Measurements from ENCODE around the gene ZFYVE9.

ZFYVE9 gene

GRCh38 chr1:52189898-52190480 is 48.1 kb downstream of the ZFYVE9 start:
- CTCF ChIA-PET, result interaction anchor here (1.4 kb wide), 1 partner anchor 106 kb away, joined by 3 read pairs; no protein-coding TSS in a partner anchor
- no peak for TF ChIP-seq CTCF (IDR thresholded peaks at IDR 0.05; ENCODE audit: insufficient read depth, low read length, missing control alignments)
- no peak for DNase-seq (ENCODE audit: low read depth, low spot score)
- POLR2A ChIA-PET, result no interaction called here
- H3K4me3 ChIP-seq (ENCODE audit: low read depth, low read length), result no peak overlapping the region

DNA sequence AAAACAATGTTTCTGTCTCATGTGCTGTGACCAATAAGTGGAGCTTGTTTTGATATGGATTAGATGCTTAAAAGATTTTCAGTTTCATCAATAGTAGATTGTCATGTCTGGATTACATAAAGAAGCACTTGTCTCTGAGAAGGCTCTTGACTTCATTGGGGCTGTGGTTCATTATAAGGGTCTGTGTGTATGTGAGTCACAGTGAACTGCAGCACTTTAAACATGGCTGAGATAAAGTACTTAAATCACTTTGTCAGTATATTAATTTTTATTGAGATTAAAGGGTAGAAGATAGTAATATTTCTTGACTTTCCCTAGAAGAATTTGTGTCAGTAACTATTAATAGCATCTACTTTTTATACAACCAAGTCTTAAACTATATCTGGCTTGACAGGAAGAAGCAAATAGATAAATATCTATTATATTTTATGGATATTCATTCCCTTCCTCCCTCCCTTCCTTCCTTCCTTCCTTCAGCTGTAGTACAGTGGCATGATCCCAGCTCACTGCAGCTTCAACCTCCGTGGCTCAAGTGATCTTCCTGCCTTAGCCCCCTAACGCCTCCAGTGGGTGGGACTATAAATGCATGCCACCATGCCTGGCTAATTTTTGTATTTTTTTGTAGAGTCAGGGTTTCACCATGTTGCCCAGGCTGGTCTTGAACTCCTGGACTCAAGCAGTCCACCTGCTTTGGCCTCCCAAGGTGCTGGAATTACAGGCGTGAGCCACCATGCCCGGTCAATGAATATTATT is 48.8 kb downstream of the ZFYVE9 start:
- no peak overlapping the region for H3K4me3 ChIP-seq (ENCODE audit: low read depth, low read length)
- CTCF ChIA-PET, result interaction anchor here (1.4 kb wide), 1 partner anchor 106 kb away, joined by 3 read pairs; no protein-coding TSS in a partner anchor
- no peak for TF ChIP-seq CTCF (IDR thresholded peaks at IDR 0.05; ENCODE audit: insufficient read depth, low read length, missing control alignments)
- no peak for DNase-seq (ENCODE audit: low read depth, low spot score)
- POLR2A ChIA-PET, result no interaction called here

- ChIA-PET POLR2A (no interaction called here), CTCF (no interaction called here)
- no peak for TF ChIP-seq CTCF (IDR thresholded peaks at IDR 0.05; ENCODE audit: insufficient read depth, low read length, missing control alignments)
- DNase-seq (ENCODE audit: low read depth, low spot score), result no peak
- H3K4me3 ChIP-seq (ENCODE audit: low read depth, low read length), result no peak overlapping the region
Observed at GRCh38 chr1:52191395-52191965, 49.6 kb downstream of the ZFYVE9 start.

GRCh38 chr1:52192024-52192423 is 50.1 kb downstream of the ZFYVE9 start:
- DNase-seq (ENCODE audit: low read depth, low spot score), result no peak
- no peak for TF ChIP-seq CTCF (IDR thresholded peaks at IDR 0.05; ENCODE audit: insufficient read depth, low read length, missing control alignments)
- ChIA-PET CTCF (no interaction called here), POLR2A (no interaction called here)
- H3K4me3 ChIP-seq (ENCODE audit: low read depth, low read length), result no peak overlapping the region

- ChIA-PET CTCF (no interaction called here), POLR2A (no interaction called here)
- TF ChIP-seq CTCF (IDR thresholded peaks at IDR 0.05; ENCODE audit: insufficient read depth, low read length, missing control alignments), result no peak
- DNase-seq (ENCODE audit: low read depth, low spot score), result no peak
- H3K4me3 ChIP-seq (ENCODE audit: low read depth, low read length), result no peak overlapping the region
Observed at GRCh38 chr1:52192436-52192835, 50.5 kb downstream of the ZFYVE9 start.

GRCh38 chr1:52193985-52194384 is 52.1 kb downstream of the ZFYVE9 start:
- no peak for TF ChIP-seq CTCF (IDR thresholded peaks at IDR 0.05; ENCODE audit: insufficient read depth, low read length, missing control alignments)
- DNase-seq (ENCODE audit: low read depth, low spot score), result no peak
- ChIA-PET POLR2A (no interaction called here), CTCF (no interaction called here)
- H3K4me3 ChIP-seq (ENCODE audit: low read depth, low read length), result no peak overlapping the region
